ENCODE data around the gene KIAA1549.

DNA sequence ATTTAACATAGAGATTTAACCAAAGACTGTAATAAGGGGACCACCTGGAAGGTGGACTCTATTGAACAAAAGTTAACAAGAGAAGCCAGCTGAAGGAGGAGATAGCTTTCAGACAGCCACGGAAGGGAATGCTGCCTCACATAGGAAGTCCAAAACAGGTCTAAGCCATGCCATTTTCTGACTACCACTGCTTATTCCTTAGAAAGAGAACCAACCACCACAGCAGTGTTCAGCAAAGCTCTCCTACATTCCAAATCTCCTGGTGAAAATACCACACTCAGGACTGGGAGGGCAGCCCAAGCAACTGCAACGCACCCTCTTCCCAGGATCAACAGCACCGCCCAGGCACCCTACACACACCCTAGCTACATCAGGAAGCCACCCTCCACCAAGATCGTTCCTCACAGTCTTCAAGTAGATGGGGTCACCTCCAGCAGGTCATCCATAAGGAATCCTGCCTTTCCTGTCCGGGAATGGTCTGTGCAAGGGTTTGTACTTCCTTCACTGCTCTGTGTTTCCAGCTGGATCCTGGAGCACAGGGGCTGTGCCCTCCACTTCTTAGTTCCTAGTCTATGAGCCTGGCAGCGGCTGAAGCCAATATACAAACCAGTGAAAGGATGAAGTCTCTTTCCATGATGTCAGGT lies 2.5 kb downstream of the KIAA1549 start:
- TF ChIP-seq CTCF (conservative IDR thresholded peaks at IDR 0.05; ENCODE audit: low read depth, low read length) = no peak
- TF ChIP-seq MAFK (IDR thresholded peaks at IDR 0.05; ENCODE audit: low read depth, low read length) = no peak
- no peak for TF ChIP-seq USF2 (IDR thresholded peaks at IDR 0.05; ENCODE audit: low read depth, low read length)
- TF ChIP-seq POLR2A (IDR thresholded peaks at IDR 0.05; ENCODE audit: low read depth, low read length) = no peak
- no peak for TF ChIP-seq CEBPB (IDR thresholded peaks at IDR 0.05; ENCODE audit: low read depth, low read length)
